B cell (primary cell): ENCODE data around the gene EXOC4. TPM values are rescaled to one million over a fixed set of nuclear protein-coding genes. Genes with fewer than 3 reads are reported as not detected.

Experiments used
- ATAC-seq: fragments of 200-7000 bp; cut with Tn5 transposase; one replicate; pipeline ENCODE4 v1.10.0; 2021; ENCODE audit warnings: low read depth, mild to moderate bottlenecking, moderate number of reproducible peaks, moderate library complexity
- CTCF ChIA-PET: fragments of 350-600 bp; sonication (Branson Sonifier 250); formaldehyde crosslinking; loops from one replicate; lab custom pipeline; 2021; ENCODE audit warnings: antibody characterized with exemption, inconsistent platforms; lab: Charles Lee
- POLR2A ChIA-PET: fragments of 350-600 bp; sonication (Branson Sonifier 250); formaldehyde crosslinking; loops from one replicate; lab custom pipeline; 2021; ENCODE audit warnings: antibody characterized with exemption; lab: Charles Lee
- DNase-seq: peaks from one replicate; pipeline ENCODE4 v3.0.0; 2013
- H2AFZ ChIP-seq: 2 replicates; pipeline ENCODE4 v1.6.1; 2012; ENCODE audit warnings: mild to moderate bottlenecking, low read depth, low read length; ENCODE audit not compliant: insufficient read depth, poor library complexity, severe bottlenecking
- H3K27ac ChIP-seq, 2 donors: 1 replicate in 1 of 2; 2 replicates in 1 of 2; pipeline ENCODE4 v1.5.1; 2012 to 2013; ENCODE audit warnings: low read length in 2 of 2, mild to moderate bottlenecking in 2 of 2, moderate library complexity in 1 of 2
- H3K27me3 ChIP-seq, 4 experiments: fragments of 200-600 bp in 1 of 4; sonication (generic) in 1 of 4; replicated peaks in 1 of 4; 1 replicate in 2 of 4; 2 replicates in 2 of 4; pipeline versions ENCODE4 v1.6.1 to v1.7.0; 2013 to 2016; ENCODE audit warnings: low read length in 3 of 4, mild to moderate bottlenecking in 2 of 4, mixed read lengths in 1 of 4, moderate library complexity in 1 of 4; ENCODE audit not compliant: insufficient read depth in 4 of 4, control insufficient read depth in 3 of 4; ENCODE audit errors: control extremely low read depth in 1 of 4
- H3K36me3 ChIP-seq, 2 experiments: replicated peaks in 1 of 2; 1 replicate in 1 of 2; 2 replicates in 1 of 2; pipeline versions ENCODE4 v1.6.1 to v1.7.1; 2013; ENCODE audit warnings: low read length in 1 of 2; ENCODE audit not compliant: insufficient read depth in 2 of 2, control insufficient read depth in 1 of 2; ENCODE audit errors: control extremely low read depth in 1 of 2, extremely low read depth in 1 of 2
- H3K4me1 ChIP-seq, 2 donors: fragments of 200-600 bp in 1 of 2; sonication (generic) in 1 of 2; 1 replicate in 1 of 2; 2 replicates in 1 of 2; pipeline versions ENCODE4 v1.5.1 to v1.6.1; 2013 to 2017; ENCODE audit warnings: low read length in 2 of 2; ENCODE audit not compliant: control insufficient read depth in 2 of 2, insufficient read depth in 2 of 2
- H3K4me2 ChIP-seq: replicated peaks from 2 replicates; pipeline ENCODE3; 2012; ENCODE audit warnings: mild to moderate bottlenecking, low read depth, low read length; ENCODE audit not compliant: poor library complexity, severe bottlenecking
- H3K4me3 ChIP-seq, 5 experiments: fragments of 200-600 bp in 1 of 5; sonication (generic) in 1 of 5; 1 replicate in 3 of 5; 2 replicates in 2 of 5; pipeline versions ENCODE4 v1.5.1 to v1.7.0; 2011 to 2016; ENCODE audit warnings: low read length in 4 of 5, mild to moderate bottlenecking in 4 of 5, low read depth in 2 of 5, control low read depth in 1 of 5, moderate library complexity in 1 of 5; ENCODE audit not compliant: insufficient read depth in 1 of 5; ENCODE audit errors: control extremely low read depth in 1 of 5, extremely low read depth in 1 of 5
- H3K79me2 ChIP-seq: fragments of 200-600 bp; sonication (generic); one replicate; pipeline ENCODE4 v1.6.0; 2016; ENCODE audit warnings: low read length; ENCODE audit not compliant: control insufficient read depth, insufficient read depth
- H3K9ac ChIP-seq: fragments of 200-600 bp; sonication (generic); 2 replicates; pipeline ENCODE4 v1.6.1; 2017; ENCODE audit warnings: mild to moderate bottlenecking, low read length, moderate library complexity
- H3K9me3 ChIP-seq, 3 donors: one replicate each; pipeline versions ENCODE4 v1.6.1 to v1.7.1; 2013; ENCODE audit warnings: low read length in 2 of 3; ENCODE audit not compliant: control insufficient read depth in 2 of 3, insufficient read depth in 1 of 3; ENCODE audit errors: control extremely low read depth in 1 of 3
- H4K20me1 ChIP-seq: 2 replicates; pipeline ENCODE4 v1.6.0; 2012; ENCODE audit warnings: mild to moderate bottlenecking, low read length; ENCODE audit not compliant: insufficient read depth, control insufficient read depth, poor library complexity, severe bottlenecking
- H3K27ac Mint-ChIP-seq: one replicate; pipeline ENCODE4 v1.8.0; 2021; ENCODE audit warnings: mixed read lengths
- H3K27me3 Mint-ChIP-seq: one replicate; pipeline ENCODE4 v1.8.0; 2021; ENCODE audit warnings: mixed read lengths
- H3K4me1 Mint-ChIP-seq: one replicate; pipeline ENCODE4 v1.8.0; 2021; ENCODE audit warnings: mixed read lengths
- H3K4me3 Mint-ChIP-seq: one replicate; pipeline ENCODE4 v1.8.0; 2021; ENCODE audit warnings: mixed read lengths
- H3K9me3 Mint-ChIP-seq: one replicate; pipeline ENCODE4 v1.8.0; 2022; ENCODE audit warnings: mixed read lengths; ENCODE audit not compliant: insufficient read depth
- EZH2 ChIP-seq: IDR thresholded peaks from 2 replicates; pipeline ENCODE4 v1.6.1; 2012; ENCODE audit warnings: borderline replicate concordance, low read depth, mild to moderate bottlenecking, moderate library complexity, low read length; ENCODE audit not compliant: insufficient read depth, poor library complexity, severe bottlenecking
- WGBS: methylation state at CpG from one replicate; pipeline ENCODE4 v1.1.5; 2013; ENCODE audit warnings: missing lambda C conversion rate; ENCODE audit not compliant: insufficient coverage; 5-methylcytosine and 5-hydroxymethylcytosine counted together
- intact Hi-C: fragments of 100-400 bp; cut with micrococcal nuclease; formaldehyde crosslinking; loops from one replicate; pipeline ENCODE4 v1.10.0; 2022
- polyA plus RNA-seq: library from polyadenylated mRNA; depleted of rRNA; stranded (reverse); fragments of >200 nt; gene quantifications from 2 replicates; pipeline ENCODE4 v1.2.3, GENCODE V29; 2012
- total RNA-seq, 2 donors: library from RNA; stranded (reverse); fragments of 120-200 nt in 1 of 2; gene quantifications; 1 replicate in 1 of 2; 2 replicates in 1 of 2; pipeline versions ENCODE4 v1.2.3 to v1.2.4, GENCODE V29; 2013 to 2022
- TF ChIP-seq, protein P1 (sequence below): fragments of 200-600 bp; IDR thresholded peaks from one replicate; pipeline ENCODE4 v1.8.0; 2022; ENCODE audit warnings: antibody characterized with exemption, mild to moderate bottlenecking

Gene EXOC4
- total and polyA plus RNA-seq, 2 donors (not counting 1 experiment from before 2014, with no cell fraction given) = 16.7 to 135 TPM

DNA sequence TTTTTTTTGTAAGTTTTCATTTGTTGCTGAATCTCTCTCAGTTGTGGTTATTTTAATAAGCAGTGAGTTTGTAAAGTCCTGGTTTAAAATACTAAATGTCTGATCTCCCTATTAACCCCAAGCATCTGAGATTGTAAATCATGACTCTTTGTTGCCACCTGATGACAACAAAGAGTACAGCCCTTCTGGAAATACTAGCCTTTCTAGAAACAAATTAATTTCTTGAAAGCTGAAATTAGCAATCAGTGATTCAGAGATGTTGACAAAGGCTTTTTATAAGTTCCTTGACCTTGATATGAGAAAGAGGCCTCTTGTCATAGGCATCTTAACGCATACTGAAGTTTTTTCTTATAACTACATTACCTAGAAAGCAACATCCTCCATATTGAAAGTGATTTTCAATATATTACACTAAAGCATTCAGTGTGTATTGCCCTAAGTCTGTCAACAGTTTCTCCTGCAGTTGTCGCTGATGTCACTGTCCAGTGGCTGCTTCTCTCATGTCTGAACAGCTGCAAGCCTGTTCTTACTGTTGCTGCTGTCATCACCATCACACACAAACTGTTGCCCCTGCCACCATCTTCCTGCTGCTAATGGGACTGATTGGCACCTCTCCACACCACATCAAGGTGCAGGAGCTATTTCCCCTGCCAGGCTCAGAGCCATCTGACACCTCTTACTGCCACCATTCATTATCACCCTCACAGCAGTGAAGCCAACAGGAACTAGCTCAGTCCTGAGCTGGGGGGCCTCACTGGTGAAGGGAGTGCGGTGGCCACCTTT lies 779.1 kb downstream of the EXOC4 start:
- Mint-ChIP-seq H3K9me3 (no peaks in the 10 kb centered on the region), H3K4me1 (no peaks in the 10 kb centered on the region), H3K27ac (no peak overlapping the region), H3K27me3 (no peaks in the 10 kb centered on the region), H3K4me3 (no peak overlapping the region)
- POLR2A ChIA-PET = no interaction called here
- TF ChIP-seq EZH2 = no peak
- TF ChIP-seq, protein P1, sequence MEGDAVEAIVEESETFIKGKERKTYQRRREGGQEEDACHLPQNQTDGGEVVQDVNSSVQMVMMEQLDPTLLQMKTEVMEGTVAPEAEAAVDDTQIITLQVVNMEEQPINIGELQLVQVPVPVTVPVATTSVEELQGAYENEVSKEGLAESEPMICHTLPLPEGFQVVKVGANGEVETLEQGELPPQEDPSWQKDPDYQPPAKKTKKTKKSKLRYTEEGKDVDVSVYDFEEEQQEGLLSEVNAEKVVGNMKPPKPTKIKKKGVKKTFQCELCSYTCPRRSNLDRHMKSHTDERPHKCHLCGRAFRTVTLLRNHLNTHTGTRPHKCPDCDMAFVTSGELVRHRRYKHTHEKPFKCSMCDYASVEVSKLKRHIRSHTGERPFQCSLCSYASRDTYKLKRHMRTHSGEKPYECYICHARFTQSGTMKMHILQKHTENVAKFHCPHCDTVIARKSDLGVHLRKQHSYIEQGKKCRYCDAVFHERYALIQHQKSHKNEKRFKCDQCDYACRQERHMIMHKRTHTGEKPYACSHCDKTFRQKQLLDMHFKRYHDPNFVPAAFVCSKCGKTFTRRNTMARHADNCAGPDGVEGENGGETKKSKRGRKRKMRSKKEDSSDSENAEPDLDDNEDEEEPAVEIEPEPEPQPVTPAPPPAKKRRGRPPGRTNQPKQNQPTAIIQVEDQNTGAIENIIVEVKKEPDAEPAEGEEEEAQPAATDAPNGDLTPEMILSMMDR = no peak
- Histone ChIP-seq H3K27ac (no peak overlapping the region), H3K9me3 (no peaks in the 10 kb centered on the region), H3K4me3 (no peak overlapping the region), H3K4me1 (no peaks in the 10 kb centered on the region), H2AFZ (no peak overlapping the region), H3K79me2 (no peaks in the 10 kb centered on the region), H3K36me3 (no peaks in the 10 kb centered on the region), H3K9ac (no peak overlapping the region), H3K27me3 (no peaks in the 10 kb centered on the region), H3K4me2 (no peak overlapping the region), H4K20me1 (no peaks in the 10 kb centered on the region)
- ATAC-seq (no peak), DNase-seq (no peak)
- CTCF ChIA-PET = interaction anchor here (1.6 kb wide), 1 partner anchor 10 kb away, joined by 3 read pairs; no protein-coding TSS in a partner anchor
- 84% methylated on average over 2 of the region's 3 CpGs for WGBS
- intact Hi-C loops = no loop called here

DNA sequence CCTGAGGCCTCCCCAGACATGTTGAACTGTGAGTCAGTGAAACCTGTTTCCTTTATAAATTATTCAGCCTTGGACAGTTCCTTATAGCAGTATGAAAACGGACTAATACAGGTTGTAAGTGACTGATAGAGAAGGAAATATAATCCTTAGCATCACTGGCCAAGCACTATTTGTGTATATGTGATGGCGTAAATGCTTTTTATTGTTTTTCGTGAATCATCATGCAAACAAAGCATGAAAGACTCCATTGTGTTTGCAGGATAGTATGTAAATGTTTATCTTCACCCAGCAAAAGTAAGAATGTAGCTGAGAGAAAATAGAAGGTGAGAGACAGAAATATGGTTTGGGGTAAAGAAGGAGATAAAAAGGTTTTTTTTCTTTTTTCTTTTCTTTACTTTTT lies 781.8 kb downstream of the EXOC4 start:
- no peaks in the 10 kb centered on the region for H3K27me3 Mint-ChIP-seq
- ChIA-PET CTCF (no interaction called here), POLR2A (no interaction called here)
- H2AFZ ChIP-seq = no peak overlapping the region
- H3K4me3 ChIP-seq = no peak overlapping the region
- WGBS = no CpG with 5 or more reads among the region's 3 CpGs
- H3K4me1 ChIP-seq = no peaks in the 10 kb centered on the region
- no peak for ATAC-seq
- H3K27ac ChIP-seq = no peak overlapping the region
- H3K9ac ChIP-seq = no peak overlapping the region
- no peaks in the 10 kb centered on the region for H3K79me2 ChIP-seq
- no peak overlapping the region for H3K27ac Mint-ChIP-seq
- no peak overlapping the region for H3K4me3 Mint-ChIP-seq
- peaks cover 0 to 2% of the 10 kb centered on the region in 2 experiments for H3K36me3 ChIP-seq
- H3K27me3 ChIP-seq = no peaks in the 10 kb centered on the region
- no peaks in the 10 kb centered on the region for H4K20me1 ChIP-seq
- TF ChIP-seq, protein P1 = no peak
- no peak for TF ChIP-seq EZH2
- H3K4me2 ChIP-seq = no peak overlapping the region
- intact Hi-C loops = no loop called here
- H3K4me1 Mint-ChIP-seq = no peaks in the 10 kb centered on the region
- no peak for DNase-seq
- H3K9me3 ChIP-seq = no peaks in the 10 kb centered on the region
- H3K9me3 Mint-ChIP-seq = no peaks in the 10 kb centered on the region
